Endothelial cell of hepatic sinusoid (primary cell): ENCODE results near the gene ICOS.
"Not testable (repeated sequence)": the region's sequence is repeated elsewhere in the genome, so short reads cannot be mapped to it uniquely, and the experiment has no call there.

ENCODE experiments used
- in situ Hi-C: cut with HindIII; loops from 2 replicates; pipeline ENCODE4 v1.10.0; 2017; ENCODE audit warnings: low sequenced_read_pairs

The ICOS gene

DNA sequence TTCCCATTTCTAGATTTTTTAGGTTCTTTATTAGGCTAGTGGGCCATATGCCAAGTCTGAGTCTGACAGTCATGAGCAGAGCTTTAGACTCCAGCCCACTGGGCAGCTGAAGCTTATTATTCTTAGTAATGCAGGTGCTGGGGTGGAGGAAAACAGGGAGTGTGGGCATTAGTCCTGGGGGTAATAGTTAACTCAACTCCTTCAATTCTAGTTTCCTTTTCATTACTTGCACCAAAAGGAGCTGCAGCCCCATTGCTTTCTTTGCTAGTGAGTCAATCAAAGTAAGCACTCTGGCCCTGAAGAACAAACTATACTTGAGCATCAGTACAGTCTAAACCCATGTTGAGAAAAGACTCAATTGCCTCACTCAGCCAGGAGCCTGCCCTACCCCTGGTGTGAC is 35.5 kb downstream of the ICOS start:
- in situ Hi-C loops, result no loop called here

DNA sequence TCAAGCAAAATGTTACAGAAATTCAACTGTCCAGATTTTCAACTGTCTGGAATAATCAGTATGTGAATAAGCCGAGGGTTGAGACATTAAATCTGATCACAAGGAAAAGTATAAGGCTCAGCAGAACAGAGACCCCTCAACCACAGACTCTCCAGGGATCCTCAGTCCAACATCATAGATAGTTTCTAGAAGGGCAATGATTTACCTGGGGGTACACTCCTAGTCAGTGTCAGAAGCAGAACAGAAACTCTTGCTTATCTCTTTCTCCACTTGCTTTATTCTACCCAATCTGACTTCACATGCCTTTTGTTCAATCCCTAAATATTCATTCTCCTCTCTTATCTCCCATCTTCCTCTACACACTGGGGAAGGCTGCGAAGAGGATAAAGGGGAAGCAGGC is 36.4 kb downstream of the ICOS start:
- in situ Hi-C loops, result no loop called here

DNA sequence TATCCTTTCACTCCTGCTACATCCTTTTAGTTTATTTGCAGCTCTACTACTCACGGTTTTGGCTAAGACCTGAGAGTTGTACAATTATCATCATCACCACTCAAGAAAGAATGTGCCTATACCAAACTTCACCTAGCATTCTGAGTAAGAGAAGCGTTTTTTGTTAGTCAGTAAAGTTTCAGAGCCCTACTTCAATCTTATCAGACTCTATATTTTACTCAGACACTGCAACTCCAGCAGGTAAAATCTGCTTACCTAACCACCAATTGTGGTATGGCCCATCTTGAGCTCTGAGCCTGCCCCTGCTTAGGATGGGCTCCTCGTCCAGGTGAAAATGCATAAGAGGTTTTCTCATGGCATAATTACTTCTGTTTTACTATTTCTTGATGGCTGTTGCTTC is 37.1 kb downstream of the ICOS start:
- in situ Hi-C loops, result no loop called here

DNA sequence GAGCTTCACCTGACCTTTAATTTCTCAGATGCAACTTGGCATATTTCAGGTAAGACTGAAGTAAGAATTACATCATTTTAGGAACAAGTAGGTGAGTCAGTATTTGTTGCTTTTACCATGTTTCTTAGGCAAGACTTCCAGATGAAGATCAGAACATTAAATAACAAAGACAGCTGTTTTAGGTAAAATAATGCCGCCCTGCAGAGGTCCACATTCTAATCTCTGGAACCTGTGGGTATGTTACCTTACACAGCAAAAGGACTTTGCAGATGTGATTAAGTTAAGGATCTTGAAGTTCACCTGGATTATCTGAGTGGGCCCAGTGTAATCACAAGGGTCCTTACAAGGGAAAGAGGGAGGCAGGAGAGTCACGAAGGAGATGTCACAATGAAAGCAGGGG is 39.3 kb downstream of the ICOS start:
- in situ Hi-C loops, result no loop called here

DNA sequence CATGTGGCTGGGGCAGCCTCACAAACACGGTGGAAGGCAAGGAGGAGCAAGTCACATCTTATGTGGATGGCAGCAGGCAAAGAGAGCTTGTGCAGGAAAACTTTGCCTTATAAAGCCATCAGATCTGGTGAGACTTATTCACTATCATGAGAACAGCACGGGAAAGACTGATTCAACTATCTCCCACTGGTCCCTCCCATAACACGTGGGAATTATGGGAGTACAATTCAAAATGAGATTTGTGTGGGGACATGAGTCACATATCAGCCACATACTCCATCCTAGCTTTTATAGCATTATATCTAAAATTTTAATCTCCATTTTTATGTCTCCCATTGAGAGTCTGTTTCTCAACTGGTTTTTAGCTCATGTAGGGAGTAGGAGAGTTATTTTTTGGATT is 45.7 kb downstream of the ICOS start:
- in situ Hi-C loops, result no loop called here

DNA sequence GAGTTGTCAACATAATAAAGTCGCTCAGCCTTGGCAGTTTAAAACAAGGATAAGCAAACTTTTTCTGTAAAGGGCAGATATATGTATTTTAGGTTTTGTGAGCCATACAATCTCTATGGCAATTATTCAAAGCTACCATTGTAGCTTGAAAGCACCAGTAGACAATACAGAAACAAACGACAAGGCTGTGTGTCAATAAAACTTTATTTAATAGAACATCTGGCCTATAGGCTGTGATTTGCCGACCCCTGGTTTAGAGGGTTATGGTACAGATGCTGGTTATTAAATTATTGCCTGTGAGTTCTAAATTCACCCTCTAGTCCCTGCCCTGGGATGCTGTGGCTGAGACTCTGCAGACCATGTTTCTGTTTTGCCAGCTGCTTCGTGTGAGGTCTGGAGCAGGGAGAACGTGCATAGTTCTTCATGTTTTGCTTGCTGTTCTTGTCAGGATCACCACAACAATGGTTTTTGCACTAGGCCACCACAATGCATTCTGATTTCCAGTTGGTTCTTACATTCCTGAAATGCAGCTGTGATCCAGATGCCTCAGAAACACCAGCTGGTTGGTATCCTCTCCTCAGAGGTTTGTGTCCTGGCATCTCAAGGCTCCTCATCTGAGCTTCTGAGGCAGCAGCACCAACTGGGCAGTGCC is 46.6 kb downstream of the ICOS start:
- in situ Hi-C loops, result no loop called here

DNA sequence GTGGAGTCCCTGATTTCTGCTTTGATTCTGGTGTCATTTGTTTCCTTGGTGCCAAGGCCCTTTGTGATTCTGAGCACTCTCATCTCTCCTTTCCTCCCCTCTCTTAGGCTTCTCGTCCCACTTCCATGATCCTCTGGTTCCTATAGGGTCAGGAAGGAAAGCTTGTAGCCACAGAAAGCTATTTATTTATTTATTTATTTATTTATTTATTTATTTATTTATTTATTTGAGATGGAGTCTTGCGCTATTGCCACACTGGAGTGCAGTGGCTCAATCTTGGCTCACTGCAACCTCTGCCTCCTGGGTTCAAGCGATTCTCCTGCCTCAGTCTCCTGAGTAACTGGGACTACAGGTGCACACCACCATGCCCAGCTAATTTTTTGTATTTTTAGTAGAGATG is 49.4 kb downstream of the ICOS start:
- in situ Hi-C loops, result not testable (repeated sequence)

DNA sequence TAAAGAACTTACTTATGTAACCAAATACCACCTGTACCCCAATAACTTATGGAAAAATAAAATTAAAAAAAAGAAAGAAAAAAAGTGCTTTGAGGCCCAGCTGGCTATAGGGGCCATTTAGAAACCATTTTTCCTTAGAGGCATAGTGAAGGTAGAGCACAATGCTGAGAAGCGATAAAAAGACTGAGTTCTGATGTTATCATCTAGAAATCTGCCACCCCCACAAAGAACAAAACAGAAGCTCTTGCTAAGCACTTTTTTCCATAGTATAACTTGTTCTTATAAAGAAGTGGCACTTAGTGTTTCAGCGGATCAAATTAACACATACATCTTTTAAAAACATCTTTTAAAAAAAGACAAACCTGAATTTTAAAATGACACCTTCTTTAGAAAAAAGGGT is 51.4 kb downstream of the ICOS start:
- in situ Hi-C loops, result no loop called here

DNA sequence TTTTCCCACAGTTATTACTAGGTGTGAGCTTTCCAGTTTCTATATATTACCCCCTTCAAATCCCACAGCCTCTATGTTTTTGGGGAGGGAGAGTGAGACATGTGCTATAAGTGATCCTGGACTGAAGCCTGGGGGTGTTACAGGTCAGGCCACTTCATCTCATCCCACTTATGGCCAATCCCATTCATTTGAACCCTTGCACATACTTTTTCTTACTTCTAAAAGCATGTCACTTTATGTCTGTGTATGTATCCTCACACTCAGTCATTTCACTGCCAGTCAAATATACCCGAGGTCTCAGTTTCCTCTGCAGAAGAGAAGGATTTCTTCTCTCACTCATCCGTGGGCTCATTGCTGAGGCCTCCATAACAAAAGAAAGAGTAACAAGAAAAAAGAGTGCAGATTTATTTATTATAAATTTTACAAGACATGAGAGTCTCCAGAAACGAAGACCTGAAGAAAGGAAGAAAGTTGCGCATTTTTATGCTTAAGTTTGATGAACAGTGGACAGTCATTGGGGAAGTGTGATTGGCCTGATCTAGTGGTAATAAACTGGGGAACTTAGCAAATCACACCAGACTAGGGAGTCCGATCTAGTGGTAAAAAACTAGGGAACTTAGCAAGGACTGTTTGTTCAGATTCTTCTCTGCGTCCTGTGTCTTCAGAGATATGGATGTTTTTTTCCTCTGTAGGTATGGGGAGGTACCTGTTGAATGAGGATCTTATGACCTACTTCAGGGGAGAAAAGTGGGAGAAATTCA is 52.1 kb downstream of the ICOS start:
- in situ Hi-C loops, result no loop called here

DNA sequence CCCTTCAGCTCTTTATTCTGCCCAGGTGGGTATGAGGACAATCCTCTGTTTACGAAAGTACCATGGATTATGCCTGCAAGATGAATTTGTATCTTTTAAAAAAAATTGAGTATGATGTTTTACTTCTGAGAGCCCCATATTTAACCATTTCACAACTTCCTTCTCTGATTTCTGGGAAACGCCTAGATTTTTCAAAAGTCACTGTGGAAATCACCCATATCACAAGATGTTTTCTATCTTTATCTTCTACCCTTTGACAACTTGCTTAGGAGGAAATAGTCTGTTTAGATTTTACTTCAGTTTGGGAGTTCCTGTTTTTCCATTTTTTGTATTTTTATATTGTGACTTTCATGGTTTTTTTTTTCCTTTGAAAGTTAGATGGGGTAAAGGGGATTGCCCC is 53.0 kb downstream of the ICOS start:
- in situ Hi-C loops, result no loop called here

DNA sequence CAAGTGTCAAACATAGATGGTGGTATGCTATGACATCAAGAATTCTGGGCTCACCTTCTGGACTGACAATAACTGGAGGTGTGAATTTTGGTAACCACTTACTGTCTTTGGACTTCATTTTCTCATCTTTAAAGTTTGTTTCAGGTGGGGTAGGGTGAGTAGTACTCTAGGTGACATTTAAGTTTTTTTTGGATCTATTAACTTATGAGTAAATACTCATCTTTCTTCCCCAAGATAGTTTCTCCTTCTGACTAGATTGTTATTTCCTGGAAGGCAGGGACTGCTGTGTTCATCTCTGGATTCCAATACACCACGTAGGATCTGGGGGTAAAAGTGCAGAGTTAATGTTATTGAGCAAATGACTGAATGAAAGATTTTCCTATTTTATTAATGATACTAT is 55.9 kb downstream of the ICOS start:
- in situ Hi-C loops, result no loop called here

DNA sequence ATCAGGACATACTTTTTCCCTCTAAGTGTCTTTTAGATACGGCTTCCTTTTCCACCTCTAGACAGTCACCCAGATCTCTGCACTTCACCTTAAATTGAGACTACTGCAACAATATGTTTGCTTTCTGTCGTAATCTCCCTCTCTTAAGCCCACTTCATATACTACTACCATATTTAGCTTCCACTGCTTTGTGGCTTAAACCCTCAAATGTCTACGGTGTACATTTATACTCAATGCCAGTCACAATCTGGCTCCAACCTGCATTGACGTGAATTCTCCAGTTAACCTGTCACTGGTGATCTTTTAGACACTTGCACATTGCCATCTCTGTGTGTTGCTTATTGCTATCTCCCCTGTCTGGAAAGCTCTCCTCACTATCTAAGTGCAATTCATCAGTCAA is 56.4 kb downstream of the ICOS start:
- in situ Hi-C loops, result no loop called here

DNA sequence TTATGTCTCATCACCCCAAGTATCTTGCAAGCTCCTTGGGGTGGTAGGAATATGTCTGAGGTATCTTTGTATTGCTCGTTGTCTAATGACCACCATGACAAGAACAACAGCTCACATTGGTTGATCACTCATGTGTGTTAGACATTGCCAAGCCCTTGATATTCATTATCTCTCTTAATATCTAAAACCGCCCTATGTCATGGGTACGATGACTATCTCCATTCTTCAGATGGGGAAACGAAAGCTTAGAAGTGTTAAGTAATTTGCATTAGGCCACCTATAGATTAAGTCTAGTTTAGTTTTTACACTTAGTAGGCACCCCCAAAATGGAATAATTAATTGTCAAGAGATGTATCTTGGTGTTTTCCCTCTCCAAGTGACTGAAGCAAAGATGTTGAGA is 57.0 kb downstream of the ICOS start:
- in situ Hi-C loops, result no loop called here

DNA sequence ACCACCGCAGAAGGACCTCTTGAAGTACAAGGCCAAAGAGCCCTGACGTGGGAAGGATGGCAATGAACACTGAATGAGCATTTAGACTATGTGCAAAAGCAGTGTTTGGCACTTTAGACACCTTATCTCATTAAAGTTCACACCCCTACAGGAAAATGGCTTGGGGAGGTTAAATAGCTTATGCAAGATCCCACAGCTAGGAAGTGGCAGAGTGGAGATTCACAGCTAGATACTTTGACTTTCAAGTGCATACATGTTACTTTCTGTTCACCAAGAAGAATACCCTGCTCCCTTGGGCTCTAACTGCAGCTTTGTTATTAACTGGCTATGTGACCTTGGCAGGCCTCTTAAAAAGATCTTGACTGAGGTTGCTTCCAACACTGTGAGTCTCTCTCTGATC is 58.2 kb downstream of the ICOS start:
- in situ Hi-C loops, result no loop called here

DNA sequence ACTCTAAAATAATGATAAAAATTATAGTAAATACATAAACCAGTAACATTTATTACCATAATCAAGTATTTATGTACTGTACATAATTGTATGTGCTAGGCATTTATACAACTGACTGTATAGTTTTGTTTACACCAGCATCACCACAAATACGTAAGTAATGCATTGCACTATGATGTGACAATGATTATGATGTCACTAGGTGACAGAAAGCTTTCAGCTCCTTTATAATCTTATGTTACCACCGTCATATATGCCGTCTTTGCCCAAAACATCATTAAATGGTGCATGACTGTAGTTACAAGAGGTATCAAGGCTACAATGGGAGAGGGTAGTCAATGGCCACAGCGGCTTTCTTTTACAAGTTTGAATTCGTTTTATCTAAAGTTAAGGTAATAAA is 60.1 kb downstream of the ICOS start:
- in situ Hi-C loops, result no loop called here

DNA sequence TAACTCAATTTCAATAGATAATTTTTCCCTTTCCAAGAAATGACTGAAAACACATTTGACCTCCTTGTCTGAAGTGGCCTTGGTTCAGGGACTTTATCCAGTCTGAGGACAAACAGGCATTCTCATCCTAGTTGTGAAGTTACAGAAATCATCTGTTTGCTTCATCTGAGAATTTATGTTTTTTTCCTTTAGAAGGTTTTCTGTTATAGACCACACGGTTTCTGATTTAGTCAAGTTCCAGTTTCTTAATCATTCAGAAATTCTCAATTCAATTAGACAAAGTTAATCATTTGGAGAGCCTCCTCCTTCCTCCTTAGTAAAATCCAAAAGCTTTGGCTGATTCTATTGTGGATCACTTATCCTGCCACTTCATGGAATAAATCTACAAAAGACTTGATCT is 60.9 kb downstream of the ICOS start:
- in situ Hi-C loops, result no loop called here

DNA sequence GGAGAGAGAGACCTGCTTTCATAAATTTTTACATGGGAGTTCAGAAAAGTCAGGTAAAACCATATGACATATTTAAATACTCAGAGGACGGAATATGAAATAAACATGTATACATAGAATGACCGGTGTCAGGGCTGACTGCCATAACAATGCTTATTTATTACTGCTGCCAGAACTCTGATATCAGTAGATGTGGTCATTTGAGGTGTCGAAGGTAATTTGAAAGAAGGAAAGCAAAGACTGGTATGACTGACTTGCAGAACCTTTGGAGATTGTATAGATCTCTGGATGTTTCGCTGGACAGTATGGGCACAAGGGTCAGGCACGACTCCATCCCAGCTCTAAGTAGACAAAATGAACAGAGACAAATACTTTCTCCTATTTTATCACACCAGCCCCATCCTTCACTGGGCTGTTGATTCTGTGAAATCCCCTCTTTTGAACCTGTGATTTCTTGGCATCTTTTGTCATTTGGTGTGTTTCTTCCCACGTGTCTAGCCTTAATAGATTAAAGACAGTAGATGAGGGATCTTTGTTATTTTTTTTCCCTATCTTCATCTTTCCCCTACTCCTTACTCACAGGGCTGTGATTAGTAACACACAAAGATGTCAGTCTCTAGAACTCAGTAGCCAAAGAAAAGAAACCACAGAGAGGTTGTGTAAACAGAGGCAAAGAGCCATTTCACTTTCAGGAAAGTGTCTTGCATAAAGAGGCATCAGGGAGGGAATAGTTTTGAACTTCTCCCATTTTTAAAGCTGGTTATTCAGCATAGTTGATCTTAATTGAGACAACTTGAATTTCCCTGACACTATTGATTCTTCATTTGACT is 61.6 kb downstream of the ICOS start:
- in situ Hi-C loops, result no loop called here

DNA sequence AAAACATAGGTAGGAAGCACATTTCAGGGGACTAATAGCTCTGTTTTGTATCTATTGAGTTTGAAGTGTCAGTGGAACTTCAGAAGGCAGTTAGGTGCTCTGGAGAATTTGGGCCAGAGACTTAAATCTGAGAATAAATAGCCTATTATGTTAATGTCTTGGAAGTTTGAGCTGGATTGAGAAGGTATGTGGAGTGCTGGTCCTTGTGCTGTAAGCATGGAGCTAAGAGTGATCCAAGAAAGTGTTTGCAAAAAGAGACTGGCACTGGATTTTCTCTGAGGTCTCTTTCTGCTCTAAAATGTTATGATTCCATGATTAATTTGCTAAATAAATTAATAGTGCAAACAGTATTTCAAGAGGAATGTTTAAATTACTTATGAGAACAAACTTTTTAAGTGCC is 63.3 kb downstream of the ICOS start:
- in situ Hi-C loops, result loop anchor here (10.0 kb wide), 1 partner anchor 695 kb away; no protein-coding TSS in a partner anchor

DNA sequence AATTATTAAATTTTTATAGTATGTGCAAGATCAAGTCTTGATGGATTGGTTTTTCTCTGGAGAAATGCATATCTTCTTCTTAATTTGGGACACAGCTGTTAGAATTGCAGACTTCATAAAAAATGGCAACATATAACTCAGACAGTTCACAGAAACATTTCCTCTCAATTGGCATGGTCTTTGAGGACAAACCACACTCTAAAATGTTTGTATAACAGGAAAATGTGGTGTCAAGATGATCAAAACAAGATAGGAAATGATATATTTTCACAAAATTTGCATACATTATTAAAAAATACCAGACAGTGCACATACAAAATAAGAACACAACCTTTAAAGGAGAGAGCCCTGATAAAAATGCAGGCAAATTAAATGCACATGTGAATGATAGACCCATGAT is 63.9 kb downstream of the ICOS start:
- in situ Hi-C loops, result loop anchor here (10.0 kb wide), 1 partner anchor 694 kb away; no protein-coding TSS in a partner anchor

DNA sequence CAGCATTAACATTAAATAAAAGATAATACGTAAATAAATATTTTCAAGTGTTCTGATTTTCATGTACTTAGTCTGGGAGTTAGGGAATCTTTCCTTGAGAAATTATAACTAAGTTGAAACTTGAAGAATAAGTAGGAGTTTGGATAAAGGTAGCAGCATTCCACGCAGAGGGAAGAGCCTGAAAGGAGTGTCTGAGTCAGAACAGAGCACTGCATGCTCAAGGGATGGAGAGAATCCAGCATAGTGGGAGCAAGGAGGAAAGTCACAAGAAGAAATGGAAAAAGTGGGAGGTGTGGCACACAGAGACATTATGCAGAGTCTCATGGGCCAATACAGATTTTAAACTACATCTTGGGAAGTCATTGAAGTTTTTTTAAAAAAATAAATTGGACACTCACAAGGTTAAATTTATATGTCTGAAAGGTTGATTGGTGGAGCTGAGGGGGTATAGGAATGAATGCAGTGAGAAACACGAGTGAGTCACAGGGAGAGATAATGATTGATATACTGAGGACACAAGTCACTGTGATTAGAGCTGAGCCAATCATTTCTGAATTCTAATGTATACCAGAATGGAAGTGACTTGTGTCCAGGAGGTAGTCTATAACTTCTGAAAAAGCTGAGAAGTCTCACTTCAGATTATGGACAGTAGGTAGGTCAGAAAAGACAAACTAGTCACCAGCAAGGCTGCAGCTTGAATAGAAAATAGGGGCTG is 66.9 kb downstream of the ICOS start:
- in situ Hi-C loops, result loop anchor here (10.0 kb wide), 1 partner anchor 691 kb away; no protein-coding TSS in a partner anchor

DNA sequence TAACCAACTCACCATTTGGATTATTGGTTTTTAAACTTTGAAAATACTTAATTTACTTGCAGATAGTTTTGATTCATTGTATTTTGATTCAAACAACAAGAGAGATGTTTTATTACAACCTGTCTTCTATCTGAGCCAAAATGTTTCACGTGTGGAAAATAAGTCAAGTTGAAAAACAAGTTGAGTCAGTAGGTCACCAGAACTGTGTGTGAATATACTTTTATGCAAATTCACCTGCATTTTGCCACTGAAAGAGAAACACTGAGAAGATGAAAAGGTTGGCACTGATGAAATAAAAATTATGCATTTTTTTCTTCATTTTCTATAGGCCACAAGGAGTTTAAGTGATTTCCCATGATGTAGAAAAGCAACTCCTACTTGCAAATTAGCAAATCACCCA is 68.3 kb downstream of the ICOS start:
- in situ Hi-C loops, result loop anchor here (10.0 kb wide), 1 partner anchor 690 kb away; no protein-coding TSS in a partner anchor
